Glutamatergic neuron (in vitro differentiated cells): Measurements from ENCODE around the gene RCC1. TPM values are rescaled to one million over a fixed set of nuclear protein-coding genes. Genes with fewer than 3 reads are reported as not detected.
"Not testable (repeated sequence)": the region's sequence is repeated elsewhere in the genome, so short reads cannot be mapped to it uniquely, and the experiment has no call there.

ENCODE experiments used
- DNase-seq: peaks from one replicate; pipeline ENCODE4 v3.0.0; 2022
- H3K27ac Mint-ChIP-seq: one replicate; pipeline ENCODE4 v1.8.0; 2020; ENCODE audit warnings: mild to moderate bottlenecking, mixed read lengths, inconsistent platforms; ENCODE audit not compliant: unreplicated experiment
- H3K27me3 Mint-ChIP-seq: one replicate; pipeline ENCODE4 v1.8.0; 2020; ENCODE audit warnings: mild to moderate bottlenecking, moderate library complexity, mixed read lengths, inconsistent platforms; ENCODE audit not compliant: unreplicated experiment
- H3K36me3 Mint-ChIP-seq: one replicate; pipeline ENCODE4 v1.8.0; 2020; ENCODE audit warnings: mild to moderate bottlenecking, mixed read lengths, inconsistent platforms; ENCODE audit not compliant: unreplicated experiment
- H3K4me1 Mint-ChIP-seq: one replicate; pipeline ENCODE4 v1.8.0; 2020; ENCODE audit warnings: mild to moderate bottlenecking, low read depth, mixed read lengths, inconsistent platforms; ENCODE audit not compliant: unreplicated experiment
- H3K4me3 Mint-ChIP-seq: one replicate; pipeline ENCODE4 v1.8.0; 2020; ENCODE audit warnings: mild to moderate bottlenecking, mixed read lengths, inconsistent platforms; ENCODE audit not compliant: unreplicated experiment
- H3K9me3 Mint-ChIP-seq: one replicate; pipeline ENCODE4 v1.8.0; 2020; ENCODE audit warnings: mild to moderate bottlenecking, moderate library complexity, mixed read lengths, inconsistent platforms; ENCODE audit not compliant: unreplicated experiment
- total RNA-seq: library from RNA; stranded (reverse); fragmentation: NEBNext Ultra II Directional; extraction: Animal tissue kit (Norgen Biotek cat#: 25700); gene quantifications from one replicate; pipeline ENCODE4 v1.2.1, GENCODE V29; 2021; ENCODE audit not compliant: unreplicated experiment
- TF ChIP-seq, protein P1 (sequence below): fragments of 200-600 bp; sonication (generic); IDR thresholded peaks from one replicate; pipeline ENCODE4 v1.5.0; 2021; ENCODE audit not compliant: partially characterized antibody, unreplicated experiment

The RCC1 gene
- total RNA-seq, 1 donor from 2014 or later, result 12.3 TPM

- Mint-ChIP-seq H3K4me1 (no peaks in the 10 kb centered on the region), H3K27ac (no peak overlapping the region), H3K27me3 (no peaks in the 10 kb centered on the region), H3K4me3 (no peak overlapping the region), H3K9me3 (no peaks in the 10 kb centered on the region), H3K36me3 (no peaks in the 10 kb centered on the region)
- TF ChIP-seq, protein P1, sequence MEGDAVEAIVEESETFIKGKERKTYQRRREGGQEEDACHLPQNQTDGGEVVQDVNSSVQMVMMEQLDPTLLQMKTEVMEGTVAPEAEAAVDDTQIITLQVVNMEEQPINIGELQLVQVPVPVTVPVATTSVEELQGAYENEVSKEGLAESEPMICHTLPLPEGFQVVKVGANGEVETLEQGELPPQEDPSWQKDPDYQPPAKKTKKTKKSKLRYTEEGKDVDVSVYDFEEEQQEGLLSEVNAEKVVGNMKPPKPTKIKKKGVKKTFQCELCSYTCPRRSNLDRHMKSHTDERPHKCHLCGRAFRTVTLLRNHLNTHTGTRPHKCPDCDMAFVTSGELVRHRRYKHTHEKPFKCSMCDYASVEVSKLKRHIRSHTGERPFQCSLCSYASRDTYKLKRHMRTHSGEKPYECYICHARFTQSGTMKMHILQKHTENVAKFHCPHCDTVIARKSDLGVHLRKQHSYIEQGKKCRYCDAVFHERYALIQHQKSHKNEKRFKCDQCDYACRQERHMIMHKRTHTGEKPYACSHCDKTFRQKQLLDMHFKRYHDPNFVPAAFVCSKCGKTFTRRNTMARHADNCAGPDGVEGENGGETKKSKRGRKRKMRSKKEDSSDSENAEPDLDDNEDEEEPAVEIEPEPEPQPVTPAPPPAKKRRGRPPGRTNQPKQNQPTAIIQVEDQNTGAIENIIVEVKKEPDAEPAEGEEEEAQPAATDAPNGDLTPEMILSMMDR, result no peak
- no peak for DNase-seq
Measured at GRCh38 chr1:28564310-28564709, 58.5 kb downstream of the RCC1 start.

GRCh38 chr1:28565040-28565439, 59.2 kb downstream of the RCC1 start:
- H3K4me3 Mint-ChIP-seq, result no peak overlapping the region
- no peaks in the 10 kb centered on the region for H3K9me3 Mint-ChIP-seq
- no peak for DNase-seq
- H3K36me3 Mint-ChIP-seq, result no peaks in the 10 kb centered on the region
- H3K4me1 Mint-ChIP-seq, result no peaks in the 10 kb centered on the region
- no peaks in the 10 kb centered on the region for H3K27me3 Mint-ChIP-seq
- TF ChIP-seq, protein P1, result no peak
- no peak overlapping the region for H3K27ac Mint-ChIP-seq

DNA sequence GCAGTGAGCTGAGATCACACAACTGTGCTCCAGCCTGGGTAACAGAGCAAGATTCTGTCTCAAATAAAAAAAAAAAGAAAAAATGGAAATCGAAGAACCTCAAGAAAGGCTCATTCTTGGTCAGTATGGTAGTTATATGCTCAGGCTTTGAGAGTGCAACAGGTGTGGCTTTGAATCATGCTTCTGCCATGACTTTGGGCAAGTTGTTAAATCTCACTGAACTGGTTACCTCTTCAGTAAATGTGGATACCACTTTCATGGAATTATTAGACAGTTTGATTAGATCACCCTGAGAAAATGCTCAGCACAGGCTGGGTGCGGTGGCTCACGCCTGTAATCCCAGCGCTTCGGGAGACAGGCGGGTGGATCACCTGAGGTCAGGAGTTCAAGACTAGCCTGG, 59.9 kb downstream of the RCC1 start:
- Mint-ChIP-seq H3K9me3 (no peaks in the 10 kb centered on the region), H3K4me1 (no peaks in the 10 kb centered on the region), H3K27me3 (no peaks in the 10 kb centered on the region), H3K4me3 (no peak overlapping the region), H3K36me3 (no peaks in the 10 kb centered on the region), H3K27ac (no peak overlapping the region)
- DNase-seq, result no peak
- TF ChIP-seq, protein P1, result no peak

- H3K27me3 Mint-ChIP-seq, result no peaks in the 10 kb centered on the region
- H3K4me3 Mint-ChIP-seq, result no peak overlapping the region
- TF ChIP-seq, protein P1, result no peak
- no peak overlapping the region for H3K27ac Mint-ChIP-seq
- no peaks in the 10 kb centered on the region for H3K4me1 Mint-ChIP-seq
- DNase-seq, result no peak
- H3K9me3 Mint-ChIP-seq, result no peaks in the 10 kb centered on the region
- H3K36me3 Mint-ChIP-seq, result no peaks in the 10 kb centered on the region
Measured at GRCh38 chr1:28566931-28567330, 61.1 kb downstream of the RCC1 start.

- TF ChIP-seq, protein P1, result no peak
- Mint-ChIP-seq H3K4me3 (no peak overlapping the region), H3K4me1 (no peaks in the 10 kb centered on the region), H3K27ac (no peak overlapping the region), H3K27me3 (no peaks in the 10 kb centered on the region), H3K9me3 (no peaks in the 10 kb centered on the region), H3K36me3 (no peaks in the 10 kb centered on the region)
- no peak for DNase-seq
Measured at GRCh38 chr1:28571911-28572310, 66.1 kb downstream of the RCC1 start.

DNA sequence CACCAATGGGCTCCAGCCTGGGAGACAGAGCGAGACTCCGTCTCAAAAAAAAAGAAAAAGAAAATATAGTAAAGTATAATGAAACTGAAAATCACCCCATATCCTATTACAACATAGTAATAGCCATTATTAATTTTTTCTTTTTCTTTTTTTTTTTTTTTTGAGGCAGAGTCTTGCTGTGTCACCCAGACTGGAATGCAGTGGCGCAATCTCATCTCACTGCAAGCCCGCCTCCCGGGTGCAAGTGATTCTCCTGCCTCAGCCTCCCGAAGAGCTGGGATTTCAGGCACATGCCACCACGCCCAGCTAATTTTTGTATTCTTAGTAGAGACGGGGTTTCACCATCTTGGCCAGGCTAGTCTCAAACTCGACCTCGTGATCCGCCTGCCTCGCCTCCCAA, 67.0 kb downstream of the RCC1 start:
- H3K27me3 Mint-ChIP-seq, DNase-seq, H3K9me3 Mint-ChIP-seq, H3K4me3 Mint-ChIP-seq, H3K36me3 Mint-ChIP-seq, H3K27ac Mint-ChIP-seq, H3K4me1 Mint-ChIP-seq: not testable (repeated sequence)
